Spleen (tissue), 11 donors: Measurements from ENCODE around the gene COA1. TPM values are rescaled to one million over a fixed set of nuclear protein-coding genes. Genes with fewer than 3 reads are reported as not detected.
A peak's percentile ranks its signal among the peaks of the same experiment; 100 is the strongest.

Experiments
- DNase-seq: peaks from one replicate; pipeline ENCODE4 v3.0.0-alpha.2; 2020
- H3K27ac ChIP-seq, 8 donors: fragments of 200-600 bp; sonication (generic) in 7 of 8; 1 replicate in 4 of 8; 2 replicates in 4 of 8; pipeline versions ENCODE4 v1.5.0 to v1.8.0; 2016 to 2021; ENCODE audit warnings: inconsistent platforms in 4 of 8, mild to moderate bottlenecking in 4 of 8, moderate library complexity in 1 of 8
- H3K27me3 ChIP-seq, 7 donors: fragments of 200-600 bp; sonication (generic) in 6 of 7; replicated peaks in 1 of 7; 1 replicate in 4 of 7; 2 replicates in 3 of 7; pipeline versions ENCODE4 v1.5.0 to v1.8.0; 2016 to 2021; ENCODE audit warnings: inconsistent platforms in 3 of 7, mild to moderate bottlenecking in 1 of 7
- H3K36me3 ChIP-seq, 6 donors: fragments of 200-600 bp; sonication (generic) in 5 of 6; 1 replicate in 4 of 6; 2 replicates in 2 of 6; pipeline versions ENCODE4 v1.5.0 to v1.8.0; 2016 to 2021; ENCODE audit warnings: inconsistent platforms in 2 of 6
- H3K4me1 ChIP-seq, 6 donors: fragments of 200-600 bp; sonication (generic) in 5 of 6; 1 replicate in 3 of 6; 2 replicates in 3 of 6; pipeline versions ENCODE4 v1.5.0 to v1.8.0; 2016 to 2021; ENCODE audit warnings: inconsistent platforms in 3 of 6
- H3K4me3 ChIP-seq, 8 donors: fragments of 200-600 bp; sonication (generic) in 7 of 8; 1 replicate in 4 of 8; 2 replicates in 4 of 8; pipeline versions ENCODE4 v1.5.0 to v1.8.0; 2016 to 2021; ENCODE audit warnings: inconsistent platforms in 4 of 8, mild to moderate bottlenecking in 4 of 8, moderate library complexity in 2 of 8
- H3K9me3 ChIP-seq, 8 donors: fragments of 200-600 bp; sonication (generic) in 7 of 8; 1 replicate in 4 of 8; 2 replicates in 4 of 8; pipeline versions ENCODE4 v1.5.0 to v1.8.0; 2016 to 2021; ENCODE audit warnings: inconsistent platforms in 4 of 8
- POLR2A ChIP-seq, 3 donors: fragments of 450-650 bp; IDR thresholded peaks; one replicate each; pipeline ENCODE4 v1.5.1; 2017; ENCODE audit warnings: antibody characterized with exemption in 3 of 3, mild to moderate bottlenecking in 1 of 3
- POLR2AphosphoS5 ChIP-seq, 3 donors: sonication (generic); formaldehyde crosslinking; IDR thresholded peaks; one replicate each; pipeline ENCODE4 v1.5.1; 2017; ENCODE audit warnings: antibody characterized with exemption in 3 of 3
- WGBS, 5 donors: extraction: QIAGEN DNeasy Blood & Tissue Kit in 3 of 5; methylation state at CpG; one replicate each; pipeline versions ENCODE4 v1.1.5 to v1.1.7; 2013 to 2018; 5-methylcytosine and 5-hydroxymethylcytosine counted together
- intact Hi-C: fragments of 100-400 bp; cut with DNase I; formaldehyde crosslinking; loops from one replicate; pipeline ENCODE4 v1.15.0; 2023; ENCODE audit warnings: low total_unique reads
- polyA plus RNA-seq, 3 donors: library from polyadenylated mRNA; stranded (reverse); fragments of 200-250 nt; gene quantifications; one replicate each; pipeline ENCODE4 v1.2.1, GENCODE V29; 2013
- total RNA-seq, 7 donors: library from RNA; depleted of rRNA in 3 of 7; stranded (reverse); fragments of >200 nt in 3 of 7; fragmentation: NEBNext Ultra II Directional in 4 of 7; extraction: Animal tissue kit (Norgen Biotek cat#: 25700) in 4 of 7; gene quantifications; one replicate each; pipeline versions ENCODE4 v1.1.0 to v1.2.1, GENCODE V29; 2016 to 2021
- TF ChIP-seq, protein P1 (sequence below), 11 experiments: fragments of 200-600 bp in 7 of 11; fragments of 450-650 bp in 4 of 11; sonication (generic) in 4 of 11; IDR thresholded peaks in 8 of 11; conservative IDR thresholded peaks in 3 of 11; 1 replicate in 7 of 11; 2 replicates in 4 of 11; pipeline versions ENCODE4 v1.4.0 to v1.8.0; 2016 to 2021; ENCODE audit warnings: antibody characterized with exemption in 11 of 11, inconsistent platforms in 4 of 11, mild to moderate bottlenecking in 1 of 11
- donor health status: healthy with polysubstance abuse.
- donor health status: DM: no; HTN: no; CAD: no; lungs with moderate emphysema.
- donor health status: DM: no; HTN: no; CAD: no.
- donor health status: Bipolar disorder and iron deficiency.
- donor health status: healthy.
- donor health status: DM: no; HTN: no; CAD: no.
- donor health status: DM: yes; HTN: yes; CAD: no.

The COA1 gene
- total and polyA plus RNA-seq, 10 donors: 48.3 to 102 (median 67.2) TPM

DNA sequence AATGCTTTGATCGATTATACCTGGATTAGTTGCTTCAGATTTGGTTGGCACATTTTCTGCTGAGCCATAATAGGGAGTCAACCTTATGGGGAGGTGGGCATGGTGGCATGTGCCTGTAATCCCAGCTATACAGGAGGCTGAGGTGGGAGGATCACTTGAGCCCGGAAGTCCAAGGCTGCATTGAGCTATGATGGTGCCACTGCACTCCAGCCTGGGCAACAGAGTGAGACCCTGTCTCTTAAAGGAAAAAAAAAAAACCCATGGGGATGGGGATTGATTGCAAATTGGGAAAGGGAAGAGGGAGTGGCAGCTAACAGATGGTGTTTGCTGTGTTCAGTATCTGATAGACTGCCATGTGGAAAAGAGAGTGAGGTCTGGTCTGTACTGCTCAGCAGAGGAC is 135.3 kb downstream of the COA1 start:
- no peak for DNase-seq
- peaks cover 16 to 100% (median 76%) of the 10 kb centered on the region in 6 donors for H3K4me1 ChIP-seq
- WGBS, 5 donors: 74 to 87% (median 76%) methylated on average over 2 of the region's 2 CpGs
- no peaks in the 10 kb centered on the region for H3K27me3 ChIP-seq
- H3K4me3 ChIP-seq: no peak overlapping the region
- no peaks in the 10 kb centered on the region for H3K9me3 ChIP-seq
- TF ChIP-seq POLR2AphosphoS5 (IDR thresholded peaks at IDR 0.05) (no peak), POLR2A (IDR thresholded peaks at IDR 0.05) (no peak)
- TF ChIP-seq, protein P1, sequence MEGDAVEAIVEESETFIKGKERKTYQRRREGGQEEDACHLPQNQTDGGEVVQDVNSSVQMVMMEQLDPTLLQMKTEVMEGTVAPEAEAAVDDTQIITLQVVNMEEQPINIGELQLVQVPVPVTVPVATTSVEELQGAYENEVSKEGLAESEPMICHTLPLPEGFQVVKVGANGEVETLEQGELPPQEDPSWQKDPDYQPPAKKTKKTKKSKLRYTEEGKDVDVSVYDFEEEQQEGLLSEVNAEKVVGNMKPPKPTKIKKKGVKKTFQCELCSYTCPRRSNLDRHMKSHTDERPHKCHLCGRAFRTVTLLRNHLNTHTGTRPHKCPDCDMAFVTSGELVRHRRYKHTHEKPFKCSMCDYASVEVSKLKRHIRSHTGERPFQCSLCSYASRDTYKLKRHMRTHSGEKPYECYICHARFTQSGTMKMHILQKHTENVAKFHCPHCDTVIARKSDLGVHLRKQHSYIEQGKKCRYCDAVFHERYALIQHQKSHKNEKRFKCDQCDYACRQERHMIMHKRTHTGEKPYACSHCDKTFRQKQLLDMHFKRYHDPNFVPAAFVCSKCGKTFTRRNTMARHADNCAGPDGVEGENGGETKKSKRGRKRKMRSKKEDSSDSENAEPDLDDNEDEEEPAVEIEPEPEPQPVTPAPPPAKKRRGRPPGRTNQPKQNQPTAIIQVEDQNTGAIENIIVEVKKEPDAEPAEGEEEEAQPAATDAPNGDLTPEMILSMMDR (IDR thresholded peaks at IDR 0.05 in 8 of 11, conservative IDR thresholded peaks at IDR 0.05 in 3 of 11): no peak
- intact Hi-C loops: no loop called here
- H3K27ac ChIP-seq: peak overlapping the region in 1 of 8 donors; percentile 30
- peaks cover 0 to 42% (median 31%) of the 10 kb centered on the region in 6 donors for H3K36me3 ChIP-seq

DNA sequence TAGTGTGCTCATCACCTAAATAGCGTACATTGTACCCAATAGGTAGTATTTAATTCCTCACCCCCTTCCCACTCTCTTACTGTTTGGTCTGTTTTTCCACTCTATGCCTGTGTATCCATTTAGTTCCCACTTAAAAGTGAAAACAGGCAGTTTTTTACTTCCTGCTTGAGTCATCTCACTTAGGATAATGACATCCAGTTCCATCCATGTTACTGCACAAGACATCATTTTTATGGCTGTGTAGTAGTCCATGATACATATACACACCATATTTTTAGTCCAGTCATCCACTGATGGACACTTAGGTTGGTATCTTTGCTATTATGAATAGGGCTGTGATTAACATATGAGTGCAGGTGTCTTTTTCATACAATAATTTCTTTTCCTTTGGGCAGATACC is 136.3 kb downstream of the COA1 start:
- Histone ChIP-seq H3K27ac (peak overlapping the region in 2 of 8 donors; percentile 29 to 52), H3K4me3 (peak overlapping the region in 1 of 8 donors; percentile 2), H3K4me1 (peaks cover 24 to 100% (median 81%) of the 10 kb centered on the region in 6 donors), H3K36me3 (peaks cover 0 to 32% (median 21%) of the 10 kb centered on the region in 6 donors), H3K9me3 (no peaks in the 10 kb centered on the region), H3K27me3 (no peaks in the 10 kb centered on the region)
- TF ChIP-seq POLR2AphosphoS5 (IDR thresholded peaks at IDR 0.05) (no peak), POLR2A (IDR thresholded peaks at IDR 0.05) (no peak)
- TF ChIP-seq, protein P1 (IDR thresholded peaks at IDR 0.05 in 8 of 11, conservative IDR thresholded peaks at IDR 0.05 in 3 of 11): no peak
- intact Hi-C loops: no loop called here
- WGBS, 5 donors: 88 to 100% (median 94%) methylated on average over 1 of the region's 1 CpG
- DNase-seq: no peak

DNA sequence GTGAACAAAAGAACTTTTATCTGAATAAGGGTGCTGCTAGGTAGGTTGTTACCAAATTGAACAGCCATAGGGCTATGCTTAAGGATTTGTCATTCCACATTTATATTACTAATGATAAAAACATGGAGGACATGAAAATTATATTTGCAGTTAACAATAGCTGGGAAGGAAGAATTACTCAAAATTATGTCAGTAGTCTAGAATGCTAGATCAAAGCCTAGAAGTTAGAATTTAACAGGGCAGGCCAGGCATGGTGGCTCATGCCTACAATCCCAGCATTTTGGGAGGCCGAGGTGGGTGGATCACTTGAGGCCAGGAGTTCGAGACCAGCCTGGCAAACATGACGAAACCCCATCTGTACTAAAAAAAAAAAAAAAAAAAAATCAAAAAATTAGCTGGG is 137.0 kb downstream of the COA1 start:
- Histone ChIP-seq H3K27ac (peak overlapping the region in 3 of 8 donors; percentile 6 to 52 (median 50)), H3K9me3 (no peaks in the 10 kb centered on the region), H3K36me3 (peaks cover 0 to 25% (median 15%) of the 10 kb centered on the region in 6 donors), H3K27me3 (no peaks in the 10 kb centered on the region), H3K4me3 (no peak overlapping the region), H3K4me1 (peaks cover 30 to 100% (median 86%) of the 10 kb centered on the region in 6 donors)
- intact Hi-C loops: no loop called here
- TF ChIP-seq POLR2A (IDR thresholded peaks at IDR 0.05) (no peak), POLR2AphosphoS5 (IDR thresholded peaks at IDR 0.05) (no peak)
- TF ChIP-seq, protein P1 (IDR thresholded peaks at IDR 0.05 in 8 of 11, conservative IDR thresholded peaks at IDR 0.05 in 3 of 11): no peak
- DNase-seq: no peak
- WGBS, 5 donors: 84 to 88% (median 87%) methylated on average over 3 of the region's 3 CpGs

- Histone ChIP-seq H3K27ac (peak overlapping the region in 5 of 8 donors; percentile 4 to 52 (median 26)), H3K9me3 (no peaks in the 10 kb centered on the region), H3K4me1 (peaks cover 33 to 100% (median 92%) of the 10 kb centered on the region in 6 donors), H3K36me3 (peaks cover 0 to 18% (median 8%) of the 10 kb centered on the region in 6 donors), H3K27me3 (no peaks in the 10 kb centered on the region), H3K4me3 (peak overlapping the region in 1 of 8 donors; percentile 10)
- no peak for DNase-seq
- intact Hi-C loops: no loop called here
- 44 to 57% (median 47%) methylated on average over 4 of the region's 4 CpGs for WGBS, 5 donors
- TF ChIP-seq, protein P1 (IDR thresholded peaks at IDR 0.05 in 8 of 11, conservative IDR thresholded peaks at IDR 0.05 in 3 of 11): no peak
- TF ChIP-seq POLR2A (IDR thresholded peaks at IDR 0.05) (no peak), POLR2AphosphoS5 (IDR thresholded peaks at IDR 0.05) (no peak)
These were observed 137.7 kb downstream of the COA1 start for GRCh38 chr7:43591558-43592180.
